Panc1 (cell line): ENCODE results near the gene FAM187B. TPM values are rescaled to one million over a fixed set of nuclear protein-coding genes. Genes with fewer than 3 reads are reported as not detected.

ENCODE experiments used
- ATAC-seq: fragments of 200-7000 bp; cut with Tn5 transposase; 2 replicates; pipeline ENCODE4 v1.9.1; 2020; ENCODE audit warnings: mild to moderate bottlenecking, moderate library complexity
- BruUV-seq: library from RNA; stranded (reverse); fragments of 400-500 nt; replicated peaks from 2 replicates; lab custom pipeline; 2021; lab: Mats Ljungman, UMichigan
- CTCF ChIA-PET: fragments of 300-600 bp; sonication (Branson Sonifier 250); formaldehyde crosslinking; loops from one replicate; lab custom pipeline; 2022; ENCODE audit warnings: antibody characterized with exemption; lab: Charles Lee
- POLR2A ChIA-PET: fragments of 300-600 bp; sonication (Branson Sonifier 250); formaldehyde crosslinking; loops from one replicate; lab custom pipeline; 2022; ENCODE audit warnings: antibody characterized with exemption; lab: Charles Lee
- DNase-seq: peaks from one replicate; pipeline ENCODE4 v3.0.0-alpha.2; 2010; ENCODE audit warnings: low read depth, low spot score
- H3K27ac ChIP-seq: 2 replicates; pipeline ENCODE4 v1.5.1; 2011; ENCODE audit warnings: mild to moderate bottlenecking, low read length, inconsistent platforms
- H3K27me3 ChIP-seq: fragments of 200-500 bp; sonication (Bioruptor generic); 2 replicates; pipeline ENCODE4 v1.6.0; 2014; ENCODE audit warnings: low read length, inconsistent platforms; ENCODE audit not compliant: control insufficient read depth, insufficient read depth
- H3K36me3 ChIP-seq: fragments of 200-500 bp; sonication (Bioruptor generic); 2 replicates; pipeline ENCODE4 v1.5.1; 2014; ENCODE audit warnings: inconsistent platforms, mild to moderate bottlenecking, low read length, moderate library complexity; ENCODE audit not compliant: control insufficient read depth, insufficient read depth
- H3K4me1 ChIP-seq: 2 replicates; pipeline ENCODE4 v1.5.1; 2011; ENCODE audit warnings: inconsistent platforms, mild to moderate bottlenecking, low read length, moderate library complexity; ENCODE audit not compliant: control insufficient read depth, insufficient read depth
- H3K4me3 ChIP-seq, 2 experiments: 2 replicates each; pipeline ENCODE4 v1.5.1; 2011 to 2012; ENCODE audit warnings: low read depth in 2 of 2, low read length in 2 of 2, mild to moderate bottlenecking in 2 of 2, inconsistent platforms in 1 of 2, moderate library complexity in 1 of 2
- H3K9me3 ChIP-seq: fragments of 200-500 bp; sonication (Bioruptor generic); 2 replicates; pipeline ENCODE4 v1.5.1; 2014; ENCODE audit warnings: low read depth, mild to moderate bottlenecking, inconsistent platforms, low read length, moderate library complexity; ENCODE audit not compliant: control insufficient read depth, insufficient read depth
- CTCF ChIP-seq: fragments of 450-650 bp; IDR thresholded peaks from 2 replicates; pipeline ENCODE4 v1.5.1; 2017; ENCODE audit warnings: mild to moderate bottlenecking
- POLR2AphosphoS5 ChIP-seq: IDR thresholded peaks from 2 replicates; pipeline ENCODE4 v1.6.1; 2012; ENCODE audit warnings: mild to moderate bottlenecking, low read depth, low read length, moderate library complexity
- REST ChIP-seq, 2 experiments: IDR thresholded peaks; 2 replicates each; pipeline ENCODE4 v1.6.1; 2011 to 2012; ENCODE audit warnings: low read depth in 2 of 2, control low read depth in 1 of 2, low read length in 1 of 2, mild to moderate bottlenecking in 1 of 2, moderate library complexity in 1 of 2; ENCODE audit not compliant: insufficient read depth in 1 of 2
- SIN3A ChIP-seq: IDR thresholded peaks from 2 replicates; pipeline ENCODE4 v1.6.1; 2012; ENCODE audit warnings: low read depth, mild to moderate bottlenecking, low read length, moderate library complexity, borderline replicate concordance; ENCODE audit not compliant: insufficient read depth
- TCF7L2 ChIP-seq: IDR thresholded peaks from 2 replicates; pipeline ENCODE4 v1.6.1; 2011; ENCODE audit warnings: mild to moderate bottlenecking, low read depth, low read length, inconsistent platforms
- in situ Hi-C: cut with HindIII; loops from 2 replicates; pipeline ENCODE4 v1.10.0; 2016; ENCODE audit warnings: low sequenced_read_pairs, low pct_unique_long_range_greater_than_20kb
- intact Hi-C: fragments of 100-400 bp; cut with micrococcal nuclease; formaldehyde crosslinking; loops from one replicate; pipeline ENCODE4 v1.10.0; 2022; ENCODE audit not compliant: unreplicated experiment
- total RNA-seq: library from RNA; stranded (reverse); gene quantifications from one replicate; pipeline ENCODE4 v1.2.1, GENCODE V29; 2021; ENCODE audit not compliant: unreplicated experiment

FAM187B gene
- total RNA-seq, 1 experiment from 2014 or later, result not detected

GRCh38 chr19:35184267-35184666 is 44.3 kb downstream of the FAM187B start:
- DNase-seq (no peak), ATAC-seq (no peak)
- Histone ChIP-seq H3K4me3 (no peak overlapping the region), H3K9me3 (no peaks in the 10 kb centered on the region), H3K4me1 (no peaks in the 10 kb centered on the region), H3K27me3 (no peaks in the 10 kb centered on the region), H3K36me3 (no peaks in the 10 kb centered on the region), H3K27ac (no peak overlapping the region)
- ChIA-PET CTCF (no interaction called here), POLR2A (no interaction called here)
- in situ Hi-C loops (no loop called here), intact Hi-C loops (no loop called here)
- TF ChIP-seq SIN3A (no peak), TCF7L2 (no peak), POLR2AphosphoS5 (no peak), CTCF (no peak), REST (IDR thresholded peaks at IDR 0.05; ENCODE audit: insufficient read depth in 1 of 2, low read depth in 2 of 2, low read length in 1 of 2) (no peak)
- no TSS peak for BruUV-seq

GRCh38 chr19:35181387-35181786 is 47.2 kb downstream of the FAM187B start:
- Histone ChIP-seq H3K36me3 (no peaks in the 10 kb centered on the region), H3K27ac (no peak overlapping the region), H3K4me3 (no peak overlapping the region), H3K27me3 (0 out of 2 replicates have a peak, but pooled peaks cover 2% of the 10 kb centered on the region), H3K4me1 (no peaks in the 10 kb centered on the region), H3K9me3 (no peaks in the 10 kb centered on the region)
- DNase-seq (no peak), ATAC-seq (no peak)
- TF ChIP-seq TCF7L2, result no peak
- TF ChIP-seq SIN3A, result no peak
- no peak for TF ChIP-seq POLR2AphosphoS5
- TF ChIP-seq CTCF, result no peak
- no peak for TF ChIP-seq REST (IDR thresholded peaks at IDR 0.05; ENCODE audit: insufficient read depth in 1 of 2, low read depth in 2 of 2, low read length in 1 of 2)
- CTCF ChIA-PET, result no interaction called here
- no TSS peak for BruUV-seq
- POLR2A ChIA-PET, result no interaction called here
- intact Hi-C loops, result no loop called here
- in situ Hi-C loops, result no loop called here
